RPMI8226 (cell line): Measurements from ENCODE around the gene MOGAT2.
A peak's percentile ranks its signal among the peaks of the same experiment; 100 is the strongest.
"Not testable (repeated sequence)": the region's sequence is repeated elsewhere in the genome, so short reads cannot be mapped to it uniquely, and the experiment has no call there.

ENCODE experiments used
- DNase-seq: peaks from one replicate; pipeline ENCODE4 v3.0.0-alpha.2; 2015

Gene MOGAT2

DNA sequence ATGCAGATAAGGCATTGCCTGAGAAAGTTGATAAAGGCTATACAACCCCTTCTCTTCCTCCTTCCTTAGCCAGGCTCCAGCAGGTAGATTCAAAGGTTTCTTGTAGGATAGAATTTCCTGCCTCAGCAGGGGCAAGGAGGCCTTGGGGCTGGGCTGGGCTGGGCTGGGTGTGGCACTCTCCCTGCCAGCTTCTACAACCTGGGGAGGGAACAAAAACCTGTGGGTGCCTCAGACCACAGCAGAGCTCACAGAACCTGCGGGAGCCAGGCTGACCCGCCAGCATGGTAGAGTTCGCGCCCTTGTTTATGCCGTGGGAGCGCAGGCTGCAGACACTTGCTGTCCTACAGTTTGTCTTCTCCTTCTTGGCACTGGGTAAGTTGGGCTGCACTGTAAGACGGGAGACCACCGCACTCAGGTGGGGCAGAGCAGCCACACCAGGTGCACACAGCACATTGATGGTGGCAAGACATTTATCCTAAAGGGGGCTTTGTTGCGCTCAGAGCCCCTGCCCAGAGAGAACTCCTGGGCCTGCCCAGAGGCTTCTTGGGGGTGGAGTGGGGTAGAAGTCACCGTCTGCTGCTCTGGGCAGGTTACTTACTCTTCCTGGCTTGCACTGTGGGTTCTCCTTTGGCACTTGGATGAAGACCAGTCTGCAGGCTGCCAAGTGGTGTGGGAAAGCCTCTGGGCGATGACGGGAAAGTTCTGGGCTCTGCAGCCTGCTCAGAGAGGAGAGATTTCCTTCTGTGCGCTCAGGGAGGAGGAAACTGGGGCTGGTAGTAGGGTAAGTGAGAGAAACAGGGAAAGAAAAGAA is at the start of gene MOGAT2:
MOGAT2 (plus strand) TSS at position 231 of the 811 bp plus-strand sequence; CDS start at position 282, 51 bp downstream.
- peak; percentile 70 for DNase-seq

GRCh38 chr11:75668451-75669297 is 49.0 kb upstream of the MOGAT2 start, which contains the start of gene MAP6:
MAP6 (minus strand) TSS chr11:75669038; CDS start chr11:75668369, 669 bp downstream.
- peak; percentile 63 for DNase-seq

DNA sequence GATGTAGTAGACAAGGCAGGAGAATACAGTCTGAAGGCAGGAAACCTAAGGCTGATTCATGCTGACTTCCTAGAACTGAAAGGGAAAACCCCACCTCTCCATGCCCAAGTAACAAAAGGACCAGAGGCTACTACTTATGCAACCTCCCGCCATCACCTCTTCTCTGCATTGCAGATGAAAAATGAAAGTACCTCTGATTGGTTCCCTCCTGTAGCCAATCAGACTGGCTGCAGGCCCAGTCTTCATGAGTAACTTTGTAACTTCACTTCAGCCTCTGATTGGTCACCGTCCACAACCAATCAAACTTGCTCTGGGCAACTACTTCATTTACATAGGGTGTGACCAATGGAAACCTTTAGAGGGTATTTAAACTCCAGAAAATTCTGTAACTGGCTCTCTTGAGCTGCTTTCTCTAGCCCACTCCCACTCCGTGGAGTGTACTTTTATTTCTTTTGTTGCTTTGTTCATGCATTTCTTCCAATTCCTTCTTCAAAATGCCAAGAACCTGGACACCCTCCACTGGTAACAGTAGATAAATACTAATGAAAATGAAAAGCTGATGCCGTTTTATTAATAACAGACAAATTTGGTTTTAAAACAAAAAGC is 43.6 kb upstream of the MOGAT2 start:
- DNase-seq: peak; percentile 65

DNA sequence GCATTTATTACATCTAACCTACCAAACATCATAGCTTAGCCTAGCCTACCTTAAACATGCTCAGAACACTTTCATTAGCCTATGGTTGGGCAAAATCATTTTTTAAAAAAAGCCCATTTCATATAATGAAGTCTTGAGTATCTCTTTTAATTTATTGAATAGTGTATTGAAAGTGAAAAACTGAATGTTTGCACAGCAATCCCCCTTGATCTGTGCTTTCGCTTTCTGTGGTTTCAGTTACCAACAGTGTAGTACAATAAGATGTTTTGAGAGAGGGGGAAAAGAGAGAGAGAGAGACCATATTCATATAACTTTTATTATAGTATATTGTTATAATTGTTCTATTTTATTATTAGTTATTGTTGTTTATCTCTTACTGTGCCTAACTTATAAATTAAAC is 40.4 kb upstream of the MOGAT2 start:
- DNase-seq: no peak

- DNase-seq: no peak
Observed at GRCh38 chr11:75677909-75678308, 39.7 kb upstream of the MOGAT2 start.

DNA sequence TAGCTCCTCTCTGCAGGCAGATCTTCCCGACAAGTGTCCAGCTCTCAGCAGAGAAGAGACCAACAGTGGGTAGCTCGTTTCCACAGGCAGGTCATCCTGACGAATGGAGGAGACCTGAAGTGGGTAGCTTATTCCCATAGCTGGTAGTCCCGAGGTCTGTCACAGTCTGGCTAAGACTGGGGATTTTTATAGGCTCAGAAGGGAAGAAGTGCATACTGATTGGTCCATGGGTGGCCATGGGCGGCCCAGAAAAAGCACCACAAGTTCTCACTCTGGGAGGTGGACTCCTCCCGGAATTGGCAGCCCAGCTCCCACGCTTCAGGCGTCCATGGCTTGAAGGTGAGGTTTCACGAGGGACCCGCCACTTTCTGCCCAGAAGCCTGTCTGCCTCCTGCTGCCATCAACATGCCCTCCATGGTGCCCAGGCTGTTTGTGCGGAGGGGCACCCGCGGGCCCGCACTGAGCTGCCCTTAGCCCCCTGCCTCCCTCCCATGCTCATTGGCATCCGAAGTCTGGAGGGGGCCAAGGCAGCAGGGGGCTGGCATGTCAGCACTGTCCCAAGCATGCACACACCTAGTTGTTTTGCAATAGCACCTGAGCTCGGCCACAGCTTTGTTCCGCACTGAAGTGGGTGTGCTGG is 38.9 kb upstream of the MOGAT2 start:
- no peak for DNase-seq

GRCh38 chr11:75679566-75679965 is 38.1 kb upstream of the MOGAT2 start:
- no peak for DNase-seq

DNA sequence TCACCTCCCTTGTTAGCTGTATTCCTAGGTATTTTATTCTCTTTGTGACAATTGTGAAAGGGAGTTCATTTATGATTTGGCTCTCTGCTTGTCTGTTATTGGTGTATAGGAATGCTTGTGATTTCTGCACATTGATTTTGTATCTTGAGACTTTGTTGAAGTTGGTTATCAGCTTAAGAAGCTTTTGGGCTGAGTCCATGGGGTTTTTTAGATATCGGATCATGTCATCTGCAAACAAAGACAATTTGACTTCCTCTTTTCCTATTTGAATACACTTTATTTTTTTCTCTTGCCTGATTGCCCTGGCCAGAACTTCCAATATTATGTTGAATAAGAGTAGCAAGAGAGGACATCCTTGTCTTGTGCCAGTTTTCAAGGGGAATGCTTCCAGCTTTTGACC is 33.8 kb upstream of the MOGAT2 start:
- DNase-seq: not testable (repeated sequence)

GRCh38 chr11:75689863-75690609 is 27.6 kb upstream of the MOGAT2 start:
- no peak for DNase-seq

GRCh38 chr11:75691804-75692203 is 25.8 kb upstream of the MOGAT2 start:
- DNase-seq: no peak

DNA sequence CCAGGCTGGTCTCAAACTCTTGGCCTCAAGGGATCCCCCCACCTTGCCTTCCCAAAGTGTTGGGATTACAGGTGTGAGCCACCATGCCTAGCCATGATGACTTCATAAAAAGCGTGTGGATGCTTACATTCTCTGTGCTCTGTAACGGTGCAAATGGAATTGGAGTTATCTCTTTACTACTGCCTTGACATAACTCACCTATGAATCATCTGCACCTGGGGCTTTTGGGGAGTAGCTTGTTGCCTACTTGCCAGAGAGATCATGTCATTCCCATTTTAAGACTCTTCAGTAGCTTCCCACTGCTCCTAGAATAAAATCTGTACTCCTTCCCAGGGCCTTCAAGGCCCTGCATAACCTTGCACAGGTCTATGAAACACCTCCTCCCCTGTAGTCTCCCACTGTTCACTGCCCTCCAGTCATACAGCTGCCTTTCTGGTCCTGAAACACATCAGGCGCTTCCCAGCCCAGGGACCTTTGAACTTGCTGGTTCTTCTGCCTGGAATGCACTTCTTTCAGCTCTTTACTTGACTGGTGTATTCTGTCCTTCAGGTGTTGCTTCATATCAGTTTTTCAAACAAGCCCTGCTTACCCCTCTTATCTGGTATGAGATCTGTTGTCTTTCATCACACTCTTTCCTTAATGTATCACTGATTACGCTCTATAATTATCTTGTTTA is 19.6 kb upstream of the MOGAT2 start:
- DNase-seq: no peak

DNA sequence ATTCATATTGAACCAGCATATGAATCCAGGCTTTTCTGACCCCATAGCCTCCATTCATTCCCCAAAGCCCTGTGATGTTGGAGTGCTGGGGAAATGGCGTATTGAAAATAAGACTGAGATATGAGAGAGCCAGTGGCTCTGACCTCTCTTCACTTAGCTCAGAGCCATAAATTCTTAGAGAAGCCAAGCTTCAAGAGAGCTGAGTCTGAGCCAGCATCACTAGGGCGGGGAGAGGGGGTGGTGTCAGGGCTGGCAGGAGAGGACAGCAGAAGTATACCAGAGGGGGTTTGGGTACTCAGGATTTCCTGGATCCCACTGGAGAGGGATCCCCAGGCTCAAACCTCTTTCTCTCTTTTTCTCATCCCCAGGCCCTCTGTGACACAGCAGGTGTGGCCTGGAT is 16.7 kb upstream of the MOGAT2 start:
- DNase-seq: no peak

- DNase-seq: no peak
Observed at GRCh38 chr11:75703695-75704237, 13.9 kb upstream of the MOGAT2 start.

GRCh38 chr11:75705541-75705940 is 12.1 kb upstream of the MOGAT2 start:
- no peak for DNase-seq

- DNase-seq: peak; percentile 82
Observed at GRCh38 chr11:75706260-75706729, 11.3 kb upstream of the MOGAT2 start.

GRCh38 chr11:75714211-75714610 is 3.4 kb upstream of the MOGAT2 start:
- no peak for DNase-seq

DNA sequence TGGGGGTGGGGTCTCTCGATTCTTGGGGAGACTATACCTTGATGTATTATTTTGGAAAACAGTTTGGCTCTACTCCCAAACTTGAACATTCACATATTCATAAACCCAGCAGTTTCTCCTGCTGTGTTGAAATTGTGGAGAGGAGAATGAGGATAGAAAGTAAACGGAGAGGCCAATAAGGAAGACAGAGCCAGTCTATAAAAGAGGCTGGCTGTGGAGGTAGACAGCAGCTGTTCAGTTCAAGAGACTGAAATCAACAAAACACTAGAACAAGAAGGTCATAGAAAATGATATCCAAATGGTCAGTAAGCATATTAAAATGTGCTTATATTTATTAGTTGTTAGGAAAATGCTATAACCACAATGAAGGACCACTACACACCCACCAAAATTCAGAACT is 1.9 kb upstream of the MOGAT2 start:
- no peak for DNase-seq

- DNase-seq: no peak
Observed at GRCh38 chr11:75716659-75717058, 979 bp upstream of the MOGAT2 start.

DNA sequence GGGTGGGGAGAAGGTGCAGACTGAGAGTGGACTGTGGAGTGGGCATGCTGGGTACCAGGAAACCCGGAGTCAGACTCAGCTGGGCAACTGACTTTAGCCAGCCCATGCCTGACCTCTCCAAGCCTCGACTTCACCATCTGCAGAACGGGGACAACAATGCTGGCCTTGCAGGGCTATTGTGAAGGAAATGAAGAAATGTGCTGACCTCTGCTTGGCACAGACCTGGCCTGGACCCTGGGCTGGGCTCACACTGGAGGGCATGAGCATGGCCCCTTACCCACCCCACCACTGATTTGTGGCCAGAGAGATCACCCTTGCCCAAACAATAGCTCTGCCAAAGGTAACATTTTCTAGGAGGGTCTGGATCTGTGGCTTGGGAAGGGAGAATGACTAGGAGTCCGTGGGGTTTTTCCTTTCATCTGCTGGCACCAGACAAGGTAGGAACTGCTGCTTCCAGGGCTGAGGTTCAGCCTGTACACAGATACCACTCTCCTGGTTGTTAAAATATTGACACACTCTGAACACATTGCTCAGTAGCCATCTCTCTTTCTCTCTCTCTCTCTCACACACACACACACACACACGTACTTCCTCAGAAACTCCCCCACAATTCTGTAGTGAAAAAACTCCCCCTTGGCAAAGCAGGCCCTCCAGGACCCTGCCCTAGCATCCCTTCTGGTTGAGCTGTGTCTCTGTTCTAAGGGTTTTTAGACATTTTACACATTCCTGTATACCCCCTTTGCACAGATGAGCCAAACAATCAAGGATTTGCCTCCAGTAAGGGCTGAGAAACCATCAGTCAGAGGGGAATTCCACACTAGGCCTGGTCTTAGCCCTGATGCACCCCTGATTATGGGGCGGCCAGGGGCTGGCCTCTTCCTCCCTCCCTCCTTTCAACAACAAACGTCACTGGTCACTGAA is 1.0 kb downstream of the MOGAT2 start:
- DNase-seq: no peak
